ENCODE results near the gene PBRM1.

- TF ChIP-seq, protein P1, sequence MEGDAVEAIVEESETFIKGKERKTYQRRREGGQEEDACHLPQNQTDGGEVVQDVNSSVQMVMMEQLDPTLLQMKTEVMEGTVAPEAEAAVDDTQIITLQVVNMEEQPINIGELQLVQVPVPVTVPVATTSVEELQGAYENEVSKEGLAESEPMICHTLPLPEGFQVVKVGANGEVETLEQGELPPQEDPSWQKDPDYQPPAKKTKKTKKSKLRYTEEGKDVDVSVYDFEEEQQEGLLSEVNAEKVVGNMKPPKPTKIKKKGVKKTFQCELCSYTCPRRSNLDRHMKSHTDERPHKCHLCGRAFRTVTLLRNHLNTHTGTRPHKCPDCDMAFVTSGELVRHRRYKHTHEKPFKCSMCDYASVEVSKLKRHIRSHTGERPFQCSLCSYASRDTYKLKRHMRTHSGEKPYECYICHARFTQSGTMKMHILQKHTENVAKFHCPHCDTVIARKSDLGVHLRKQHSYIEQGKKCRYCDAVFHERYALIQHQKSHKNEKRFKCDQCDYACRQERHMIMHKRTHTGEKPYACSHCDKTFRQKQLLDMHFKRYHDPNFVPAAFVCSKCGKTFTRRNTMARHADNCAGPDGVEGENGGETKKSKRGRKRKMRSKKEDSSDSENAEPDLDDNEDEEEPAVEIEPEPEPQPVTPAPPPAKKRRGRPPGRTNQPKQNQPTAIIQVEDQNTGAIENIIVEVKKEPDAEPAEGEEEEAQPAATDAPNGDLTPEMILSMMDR (optimal IDR thresholded peaks at IDR 0.05 in 1 of 3, IDR thresholded peaks at IDR 0.05 in 1 of 3, conservative IDR thresholded peaks at IDR 0.05 in 1 of 3; ENCODE audit: extremely low read depth in 1 of 3, insufficient read depth in 2 of 3, low read length in 3 of 3) = no peak
- no peak for TF ChIP-seq EZH2 (IDR thresholded peaks at IDR 0.05; ENCODE audit: low read length)
Measured at GRCh38 chr3:52705688-52706686, 20.3 kb upstream of the PBRM1 start, which contains the start of the genes GLT8D1 and SPCS1.

All from keratinocyte (primary cell).